ENCODE data around the gene BHLHE23.

GRCh38 chr20:62971950-62972844 lies 34.6 kb downstream of the BHLHE23 start:
- TF ChIP-seq CTCF (conservative IDR thresholded peaks at IDR 0.05) (peak; percentile 88), EZH2 (IDR thresholded peaks at IDR 0.05; ENCODE audit: low read depth) (no peak)

Data from PC-9 (cell line).